HEK293T (cell line): ENCODE measurements around the gene ST3GAL6.

Source experiments
- CTCF ChIA-PET: fragments of 350-600 bp; formaldehyde crosslinking; extraction: SDS; loops from one replicate; lab custom pipeline; 2021; ENCODE audit warnings: antibody characterized with exemption, inconsistent platforms; lab: Yijun Ruan, JAX
- POLR2A ChIA-PET: fragments of 350-600 bp; formaldehyde crosslinking; extraction: SDS; loops from one replicate; lab custom pipeline; 2020; ENCODE audit warnings: antibody characterized with exemption, inconsistent platforms; lab: Yijun Ruan, JAX
- DNase-seq: peaks from one replicate; pipeline ENCODE4 v3.0.0; 2012; ENCODE audit warnings: mixed read lengths; ENCODE audit errors: extremely low spot score
- ARNT ChIP-seq: fragments of 450-650 bp; IDR thresholded peaks from 2 replicates; pipeline ENCODE4 v1.6.1; 2017; ENCODE audit warnings: mild to moderate bottlenecking
- BHLHE40 ChIP-seq: fragments of 450-650 bp; IDR thresholded peaks from 2 replicates; pipeline ENCODE4 v1.6.1; 2016; ENCODE audit warnings: mild to moderate bottlenecking, moderate library complexity, borderline replicate concordance
- CTBP1 ChIP-seq: fragments of 450-650 bp; IDR thresholded peaks from 2 replicates; pipeline ENCODE4 v1.6.1; 2016; ENCODE audit warnings: borderline replicate concordance
- ELF4 ChIP-seq: fragments of 450-650 bp; IDR thresholded peaks from 2 replicates; pipeline ENCODE4 v1.6.1; 2017; ENCODE audit warnings: antibody characterized with exemption
- FOXA1 ChIP-seq: fragments of 450-650 bp; IDR thresholded peaks from 2 replicates; pipeline ENCODE4 v1.6.1; 2016; ENCODE audit warnings: mild to moderate bottlenecking
- FOXK2 ChIP-seq: fragments of 450-650 bp; IDR thresholded peaks from 2 replicates; pipeline ENCODE4 v1.6.1; 2016; ENCODE audit warnings: mild to moderate bottlenecking
- FOXM1 ChIP-seq: fragments of 450-650 bp; IDR thresholded peaks from 2 replicates; pipeline ENCODE4 v1.6.1; 2017; ENCODE audit warnings: mild to moderate bottlenecking, borderline replicate concordance
- HDGF ChIP-seq: fragments of 450-650 bp; IDR thresholded peaks from 2 replicates; pipeline ENCODE4 v1.6.1; 2017; ENCODE audit warnings: antibody characterized with exemption, borderline replicate concordance
- L3MBTL2 ChIP-seq: fragments of 450-650 bp; conservative IDR thresholded peaks from 2 replicates; pipeline ENCODE4 v1.6.1; 2016; ENCODE audit warnings: mild to moderate bottlenecking
- LEF1 ChIP-seq: fragments of 450-650 bp; IDR thresholded peaks from 2 replicates; pipeline ENCODE4 v1.6.1; 2017; ENCODE audit warnings: mild to moderate bottlenecking, borderline replicate concordance
- NFRKB ChIP-seq: fragments of 450-650 bp; IDR thresholded peaks from 2 replicates; pipeline ENCODE4 v1.6.1; 2016; ENCODE audit warnings: mild to moderate bottlenecking, moderate library complexity
- SP1 ChIP-seq: fragments of 450-650 bp; IDR thresholded peaks from 2 replicates; pipeline ENCODE4 v1.6.1; 2017
- SUZ12 ChIP-seq: fragments of 450-650 bp; IDR thresholded peaks from 2 replicates; pipeline ENCODE4 v1.6.1; 2016; ENCODE audit warnings: mild to moderate bottlenecking
- TARDBP ChIP-seq: fragments of 450-650 bp; IDR thresholded peaks from 2 replicates; pipeline ENCODE4 v1.6.1; 2016
- ZNF384 ChIP-seq: fragments of 450-650 bp; IDR thresholded peaks from 2 replicates; pipeline ENCODE4 v1.6.1; 2016
- TF ChIP-seq, protein P1 (sequence below): fragments of 450-650 bp; IDR thresholded peaks from 2 replicates; pipeline ENCODE4 v1.6.1; 2016

ST3GAL6 gene

DNA sequence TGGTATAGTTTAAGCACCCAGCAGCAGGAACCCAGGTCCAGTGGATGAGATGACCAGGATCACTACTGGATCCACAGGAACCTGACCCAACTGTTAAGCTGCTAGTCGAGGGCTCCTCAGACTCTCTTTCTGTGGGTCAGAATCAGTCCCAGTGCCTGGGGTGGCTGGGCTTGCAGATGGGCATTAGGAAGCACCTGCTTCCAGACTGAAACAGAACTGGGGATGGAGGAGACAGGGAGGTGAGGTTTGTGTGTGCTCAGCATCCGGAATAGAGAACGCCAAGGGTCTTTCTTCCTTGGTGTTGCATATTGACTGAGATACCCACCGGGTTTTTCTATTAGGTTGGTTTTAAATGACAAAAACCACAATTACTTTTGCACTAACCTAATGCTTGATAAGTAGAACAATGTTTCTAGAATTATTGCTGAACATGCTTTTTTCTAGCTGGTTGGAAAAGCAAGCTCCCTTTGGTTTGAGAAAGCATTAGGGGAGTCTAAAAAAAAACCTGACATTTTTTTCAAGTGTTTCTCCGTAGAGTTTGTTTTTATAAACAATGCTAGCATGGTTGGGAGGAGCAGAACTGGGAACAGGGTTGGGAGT is 779 bp downstream of the ST3GAL6 start:
- DNase-seq = no peak
- ChIA-PET CTCF (no interaction called here), POLR2A (interaction anchor here (1.4 kb wide), 1 partner anchor 15 kb away, joined by 4 read pairs; no protein-coding TSS in a partner anchor)
- no peak for TF ChIP-seq NFRKB
- TF ChIP-seq L3MBTL2 = no peak
- no peak for TF ChIP-seq SUZ12
- TF ChIP-seq ELF4 = no peak
- no peak for TF ChIP-seq FOXM1
- TF ChIP-seq HDGF = no peak
- no peak for TF ChIP-seq ARNT
- TF ChIP-seq SP1 = no peak
- no peak for TF ChIP-seq LEF1
- no peak for TF ChIP-seq FOXK2

DNA sequence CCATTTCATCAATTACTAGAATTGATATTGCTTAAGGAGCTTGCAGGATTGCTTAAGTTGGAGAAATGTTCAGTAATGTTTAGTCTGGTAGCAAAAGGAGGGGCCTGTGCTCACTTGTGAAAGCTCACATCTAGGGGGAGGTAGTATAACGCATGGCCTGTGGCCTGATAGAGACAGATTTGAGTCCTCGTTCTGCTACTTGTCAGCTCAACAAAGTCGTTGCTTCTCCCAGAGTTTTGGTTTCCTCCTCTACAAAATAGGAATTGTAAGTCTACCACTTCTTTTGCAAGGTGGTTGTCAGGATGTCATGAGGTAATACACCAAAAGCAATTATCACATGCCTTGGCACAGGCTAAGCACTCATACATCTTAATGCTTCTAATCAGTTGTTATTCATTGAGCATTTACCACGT is 1.3 kb downstream of the ST3GAL6 start:
- DNase-seq = no peak
- TF ChIP-seq BHLHE40 (no peak), CTBP1 (no peak), NFRKB (no peak), ELF4 (no peak), LEF1 (no peak), L3MBTL2 (no peak), FOXA1 (no peak), SUZ12 (no peak), TARDBP (no peak), FOXK2 (no peak), ZNF384 (no peak), FOXM1 (no peak), HDGF (no peak), ARNT (no peak), SP1 (no peak)
- TF ChIP-seq, protein P1, sequence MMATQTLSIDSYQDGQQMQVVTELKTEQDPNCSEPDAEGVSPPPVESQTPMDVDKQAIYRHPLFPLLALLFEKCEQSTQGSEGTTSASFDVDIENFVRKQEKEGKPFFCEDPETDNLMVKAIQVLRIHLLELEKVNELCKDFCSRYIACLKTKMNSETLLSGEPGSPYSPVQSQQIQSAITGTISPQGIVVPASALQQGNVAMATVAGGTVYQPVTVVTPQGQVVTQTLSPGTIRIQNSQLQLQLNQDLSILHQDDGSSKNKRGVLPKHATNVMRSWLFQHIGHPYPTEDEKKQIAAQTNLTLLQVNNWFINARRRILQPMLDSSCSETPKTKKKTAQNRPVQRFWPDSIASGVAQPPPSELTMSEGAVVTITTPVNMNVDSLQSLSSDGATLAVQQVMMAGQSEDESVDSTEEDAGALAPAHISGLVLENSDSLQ = no peak
- ChIA-PET CTCF (no interaction called here), POLR2A (interaction anchor here (1.4 kb wide), 1 partner anchor 15 kb away, joined by 4 read pairs; no protein-coding TSS in a partner anchor)

DNA sequence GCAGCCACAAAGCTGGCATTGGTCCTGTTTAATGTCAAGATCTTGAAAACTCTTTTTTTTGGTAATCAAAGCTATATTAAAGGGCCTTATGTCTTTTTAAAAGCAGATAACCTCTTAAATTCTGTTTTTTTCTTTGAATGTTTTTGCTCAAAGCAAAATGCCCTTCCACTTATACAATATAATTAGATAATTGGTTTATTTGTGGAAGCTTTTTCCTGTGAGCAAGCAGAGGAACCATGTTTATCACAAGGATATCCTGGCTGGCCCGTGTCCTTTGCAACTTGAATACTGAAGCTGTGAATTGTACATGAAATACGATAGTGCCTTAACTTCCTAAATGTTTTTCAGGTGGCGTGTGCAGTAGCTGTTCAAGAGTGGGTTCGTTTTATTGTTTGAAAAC is 2.6 kb downstream of the ST3GAL6 start:
- POLR2A ChIA-PET = no interaction called here
- DNase-seq = no peak
- TF ChIP-seq ZNF384 (no peak), BHLHE40 (no peak), HDGF (no peak), FOXM1 (no peak), FOXK2 (no peak), NFRKB (no peak), SUZ12 (no peak), ARNT (no peak)
- TF ChIP-seq, protein P1 = no peak
- CTCF ChIA-PET = no interaction called here

DNA sequence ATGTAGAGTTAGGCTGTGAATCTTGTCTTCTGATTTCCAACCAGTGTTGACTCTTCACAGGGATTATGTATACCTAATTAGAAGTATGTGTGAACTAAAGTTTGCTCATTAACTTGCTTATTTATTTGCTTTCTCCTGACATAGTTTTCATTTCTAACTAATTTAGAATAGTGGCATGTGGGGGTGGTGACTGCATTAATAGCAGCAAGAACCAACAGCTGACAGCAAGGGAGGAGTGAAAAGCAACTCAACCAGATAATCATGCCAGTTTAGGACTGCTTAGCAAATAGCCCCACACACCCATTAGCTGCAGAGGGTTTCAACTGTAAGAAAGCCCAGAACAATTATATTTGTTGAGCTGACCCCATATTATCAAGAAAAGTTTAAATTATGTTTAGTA is 3.8 kb downstream of the ST3GAL6 start:
- DNase-seq = no peak
- ChIA-PET CTCF (no interaction called here), POLR2A (interaction anchor here (0.5 kb wide), 1 partner anchor 83 kb away, joined by 3 read pairs; no protein-coding TSS in a partner anchor)
- TF ChIP-seq CTBP1 (no peak), FOXK2 (no peak), L3MBTL2 (no peak), BHLHE40 (no peak), SP1 (no peak), FOXA1 (no peak), LEF1 (no peak), TARDBP (no peak), SUZ12 (no peak), ZNF384 (no peak), HDGF (no peak), ELF4 (no peak)
- TF ChIP-seq, protein P1 = no peak

DNA sequence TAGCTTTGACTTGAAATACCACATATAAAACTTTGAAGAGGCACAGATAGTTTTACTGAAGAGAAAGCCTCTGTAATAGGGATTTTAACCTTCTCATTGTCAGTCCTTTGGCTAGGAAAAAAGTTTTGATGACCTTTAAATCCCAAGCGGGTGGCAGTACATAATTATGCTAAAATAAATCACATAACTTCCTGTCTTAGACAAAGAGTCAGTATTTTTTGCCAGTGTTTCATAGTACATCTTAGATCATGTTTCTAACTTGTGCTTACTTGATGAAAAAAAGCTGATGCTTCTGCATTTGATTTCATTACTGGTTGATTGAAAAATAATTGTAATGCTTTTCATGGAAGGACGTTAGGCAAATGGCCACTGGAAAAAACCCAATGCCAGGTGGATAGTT is 5.8 kb downstream of the ST3GAL6 start:
- POLR2A ChIA-PET = no interaction called here
- no peak for TF ChIP-seq NFRKB
- TF ChIP-seq LEF1 = no peak
- no peak for TF ChIP-seq FOXA1
- TF ChIP-seq BHLHE40 = no peak
- TF ChIP-seq CTBP1 = no peak
- TF ChIP-seq, protein P1 = no peak
- TF ChIP-seq L3MBTL2 = no peak
- TF ChIP-seq ARNT = no peak
- TF ChIP-seq ZNF384 = no peak
- TF ChIP-seq ELF4 = no peak
- TF ChIP-seq SP1 = no peak
- no peak for TF ChIP-seq FOXK2
- TF ChIP-seq SUZ12 = no peak
- TF ChIP-seq TARDBP = no peak
- TF ChIP-seq HDGF = no peak
- no peak for TF ChIP-seq FOXM1
- no peak for DNase-seq
- CTCF ChIA-PET = interaction anchor here (0.5 kb wide), 1 partner anchor 18 kb away, joined by 4 read pairs; no protein-coding TSS in a partner anchor

DNA sequence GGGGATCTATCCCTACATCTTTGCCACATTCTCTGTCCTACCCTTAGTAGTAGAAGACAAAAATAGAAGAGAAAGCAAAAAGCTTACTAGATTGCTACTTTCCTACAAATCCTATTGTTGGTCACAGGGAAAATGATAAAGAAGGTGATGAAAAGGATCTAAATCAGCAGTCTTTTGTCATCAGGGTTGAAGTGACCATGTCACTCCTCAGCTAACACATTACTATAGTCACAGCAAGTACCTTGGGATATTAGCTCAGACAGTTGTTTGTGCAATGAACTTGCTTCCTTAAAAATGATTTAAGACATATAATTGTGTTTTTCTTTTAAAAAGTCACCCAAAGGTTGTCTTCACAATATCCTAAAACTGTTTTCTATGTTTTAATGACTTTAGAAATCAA is 6.3 kb downstream of the ST3GAL6 start:
- DNase-seq = no peak
- ChIA-PET CTCF (interaction anchor here (0.5 kb wide), 1 partner anchor 19 kb away, joined by 4 read pairs; no protein-coding TSS in a partner anchor), POLR2A (no interaction called here)
- TF ChIP-seq L3MBTL2 (no peak), ELF4 (no peak), SUZ12 (no peak), ZNF384 (no peak), FOXA1 (no peak), TARDBP (no peak), LEF1 (no peak), CTBP1 (no peak), FOXK2 (no peak), BHLHE40 (no peak), NFRKB (no peak), SP1 (no peak), FOXM1 (no peak), HDGF (no peak), ARNT (no peak)
- TF ChIP-seq, protein P1 = no peak
